Measurements from ENCODE around the gene ERC1. TPM values are rescaled to one million over a fixed set of nuclear protein-coding genes. Genes with fewer than 3 reads are reported as not detected.

Gene ERC1
- total and polyA plus RNA-seq, 2 donors (not counting 3 experiments of a cell fraction or from before 2014, with no cell fraction given): 11.7 to 66.1 TPM

GRCh38 chr12:1365703-1366102, 374.7 kb downstream of the ERC1 start:
- Histone ChIP-seq H3K27me3 (ENCODE audit: control insufficient read depth in 2 of 2, insufficient read depth in 2 of 2, low read length in 2 of 2) (no peaks in the 10 kb centered on the region), H3K9me1 (replicated peaks; ENCODE audit: control insufficient read depth, extremely low read depth, insufficient read depth, low read length) (no peaks in the 10 kb centered on the region), H4K20me1 (replicated peaks; ENCODE audit: control insufficient read depth, extremely low read depth, insufficient read depth, low read length) (no peaks in the 10 kb centered on the region), H3K4me2 (ENCODE audit: insufficient read depth, low read length) (no peak overlapping the region), H3K4me3 (replicated peaks in 1 of 3; ENCODE audit: insufficient read depth in 1 of 3, low read depth in 1 of 3, low read length in 3 of 3) (no peak overlapping the region), H3K9me3 (replicated peaks; ENCODE audit: control insufficient read depth, insufficient read depth, low read length) (no peaks in the 10 kb centered on the region), H3K36me3 (ENCODE audit: control insufficient read depth in 2 of 2, extremely low read depth in 1 of 2, insufficient read depth in 2 of 2, low read length in 2 of 2) (no peaks in the 10 kb centered on the region), H3K4me1 (ENCODE audit: control insufficient read depth, extremely low read depth, insufficient read depth, low read length) (no peaks in the 10 kb centered on the region), H3K79me2 (ENCODE audit: control insufficient read depth, insufficient read depth, low read length) (no peaks in the 10 kb centered on the region), H3K9ac (replicated peaks; ENCODE audit: extremely low read depth, insufficient read depth, low read length) (no peak overlapping the region), H2AFZ (ENCODE audit: low read depth, low read length) (no peak overlapping the region), H3K27ac (ENCODE audit: insufficient read depth, low read depth, low read length) (no peak overlapping the region)
- intact Hi-C loops (cut with micrococcal nuclease): no loop called here
- dilution Hi-C loops (cut with MboI; ENCODE audit: extremely low pct_ligation_motif_present, low sequenced_read_pairs): no loop called here
- ChIA-PET POLR2A (no interaction called here), CTCF (interaction anchor here (0.9 to 1.0 kb wide), 2 partner anchors 21 to 248 kb away, joined by 3 to 4 read pairs; no protein-coding TSS in a partner anchor)
- TF ChIP-seq CTCF (IDR thresholded peaks at IDR 0.05; ENCODE audit: extremely low read depth in 1 of 2, insufficient read depth in 1 of 2, low read depth in 1 of 2, low read length in 2 of 2) (no peak), EZH2 (IDR thresholded peaks at IDR 0.05; ENCODE audit: borderline replicate concordance, low read depth, low read length, severe bottlenecking) (no peak), FOS (IDR thresholded peaks at IDR 0.05; ENCODE audit: borderline replicate concordance, insufficient read depth, low read length) (no peak), POLR2AphosphoS5 (IDR thresholded peaks at IDR 0.05; ENCODE audit: insufficient read depth, low read depth, low read length) (no peak)
- DNase-seq (ENCODE audit: low read depth, low spot score) (no peak), FAIRE-seq (no peak)
- no TSS peak for BruUV-seq (replicated peaks)
